GM12878 (cell line): Measurements from ENCODE around the gene SLC25A33. TPM values are rescaled to one million over a fixed set of nuclear protein-coding genes. Genes with fewer than 3 reads are reported as not detected.

Experiments used
- BACH1 ChIP-seq: fragments of 450-650 bp; IDR thresholded peaks from 2 replicates; pipeline ENCODE4 v1.6.1; 2017; ENCODE audit warnings: mild to moderate bottlenecking, borderline replicate concordance
- BCLAF1 ChIP-seq: fragments of 450-650 bp; IDR thresholded peaks from 2 replicates; pipeline ENCODE4 v1.6.1; 2017; ENCODE audit warnings: antibody characterized with exemption, mild to moderate bottlenecking, moderate library complexity
- ESRRA ChIP-seq: IDR thresholded peaks from 2 replicates; pipeline ENCODE4 v1.6.1; 2012; ENCODE audit warnings: mild to moderate bottlenecking, low read length, improper control_type of control experiment
- HDAC2 ChIP-seq: fragments of 200-600 bp; sonication (generic); IDR thresholded peaks from 2 replicates; pipeline ENCODE4 v1.6.1; 2017
- IKZF1 ChIP-seq: fragments of 450-650 bp; conservative IDR thresholded peaks from 2 replicates; pipeline ENCODE4 v1.6.1; 2017; ENCODE audit warnings: antibody characterized with exemption, mild to moderate bottlenecking
- IRF4 ChIP-seq: IDR thresholded peaks from 2 replicates; pipeline ENCODE4 v1.6.1; 2011; ENCODE audit warnings: low read depth, low read length
- NKRF ChIP-seq: fragments of 450-650 bp; conservative IDR thresholded peaks from 2 replicates; pipeline ENCODE4 v1.6.1; 2017; ENCODE audit warnings: mild to moderate bottlenecking, moderate library complexity
- PRDM15 ChIP-seq: fragments of 450-650 bp; formaldehyde crosslinking; IDR thresholded peaks from 2 replicates; pipeline ENCODE4 v1.4.0; 2020; ENCODE audit warnings: mild to moderate bottlenecking, moderate library complexity
- SIN3A ChIP-seq: IDR thresholded peaks from 2 replicates; pipeline ENCODE4 v1.6.1; 2012; ENCODE audit warnings: low read depth, low read length, improper control_type of control experiment
- SKIL ChIP-seq: fragments of 450-650 bp; IDR thresholded peaks from 2 replicates; pipeline ENCODE4 v1.6.1; 2017; ENCODE audit warnings: mild to moderate bottlenecking, low read depth, inconsistent platforms; ENCODE audit not compliant: poor library complexity, severe bottlenecking
- SMC3 ChIP-seq: IDR thresholded peaks from 2 replicates; pipeline ENCODE4 v1.6.1; 2011; ENCODE audit warnings: low read length, improper control_type of control experiment, borderline replicate concordance
- SP1 ChIP-seq: IDR thresholded peaks from one replicate; pipeline ENCODE4 v1.6.1; 2011; ENCODE audit warnings: low read depth, low read length
- SPI1 ChIP-seq: IDR thresholded peaks from 2 replicates; pipeline ENCODE4 v1.6.1; 2011; ENCODE audit warnings: low read depth, mild to moderate bottlenecking, low read length, moderate library complexity, borderline replicate concordance; ENCODE audit not compliant: insufficient read depth
- YBX1 ChIP-seq: fragments of 450-650 bp; IDR thresholded peaks from 2 replicates; pipeline ENCODE4 v1.6.1; 2016; ENCODE audit warnings: antibody characterized with exemption
- ZNF592 ChIP-seq: fragments of 450-650 bp; IDR thresholded peaks from 2 replicates; pipeline ENCODE4 v1.6.1; 2017; ENCODE audit warnings: mild to moderate bottlenecking, moderate library complexity
- polyA plus RNA-seq, 11 experiments: library from polyadenylated mRNA; depleted of rRNA in 4 of 11; unstranded in 6 of 11; stranded (reverse) in 5 of 11; fragments of >200 nt; fragmentation: Nextera tagmentation in 4 of 11; fragmentation: Illumina TruSeq in 1 of 11; extraction: Ambion mirVana in 4 of 11; extraction: Trizol in 1 of 11; gene quantifications; 1 replicate in 1 of 11; 2 replicates in 10 of 11; pipeline versions ENCODE4 v1.2.1 to v1.2.3, GENCODE V29; 2011 to 2016; ENCODE audit warnings: inconsistent platforms in 2 of 11, missing spikeins in 2 of 11, low read depth in 1 of 11
- total RNA-seq, 4 experiments: library from RNA; depleted of rRNA in 3 of 4; stranded (reverse); fragments of >200 nt in 3 of 4; fragmentation: Illumina TruSeq in 1 of 4; extraction: Trizol in 1 of 4; gene quantifications; 2 replicates each; pipeline versions ENCODE4 v1.2.1 to v1.2.3, GENCODE V29; 2013 to 2021

The SLC25A33 gene
- total and polyA plus RNA-seq, 10 of the 15 experiments (the other 5 are each of a cell fraction or from before 2014, with no cell fraction given): 1.7 to 11.2 (median 8.4) TPM

- TF ChIP-seq ZNF592 (no peak), SIN3A (no peak; the same call in 1 of the 2 replicates), SP1 (peak; percentile 68), SMC3 (0 out of 2 replicates have a peak, but pooled peaks have one; percentile 4), NKRF (peak; percentile 22; the same call in 1 of the 2 replicates), SPI1 (peak; percentile 94), BACH1 (peak; percentile 45; the same call in 1 of the 2 replicates), SKIL (peak; percentile 36), HDAC2 (no peak), PRDM15 (CRISPR knock-in tag) (no peak), IRF4 (peak; percentile 85), YBX1 (no peak), BCLAF1 (no peak), IKZF1 (peak; percentile 77), ESRRA (no peak)
Measured at GRCh38 chr1:9626201-9626608, 86.9 kb downstream of the SLC25A33 start (continued).
